Astrocyte (in vitro differentiated cells and primary cell): Measurements from ENCODE around the gene RUVBL1. TPM values are rescaled to one million over a fixed set of nuclear protein-coding genes. Genes with fewer than 3 reads are reported as not detected.
A peak's percentile ranks its signal among the peaks of the same experiment; 100 is the strongest.
"Not testable (repeated sequence)": the region's sequence is repeated elsewhere in the genome, so short reads cannot be mapped to it uniquely, and the experiment has no call there.

Source experiments
- DNase-seq: peaks from one replicate; pipeline ENCODE4 v3.0.0-alpha.2; 2010; ENCODE audit warnings: low read depth
- FAIRE-seq: peaks from 2 replicates; lab custom pipeline; 2011; peaks lifted over from hg19 to GRCh38; lab: Jason Lieb, UNC
- H2AFZ ChIP-seq: 2 replicates; pipeline ENCODE4 v1.6.0; 2012; ENCODE audit warnings: low read depth, low read length, inconsistent platforms
- H3K27ac ChIP-seq: 2 replicates; pipeline ENCODE4 v1.5.1; 2011; ENCODE audit warnings: low read depth, low read length, inconsistent platforms
- H3K27me3 ChIP-seq: 2 replicates; pipeline ENCODE4 v1.6.0; 2011; ENCODE audit warnings: low read length, inconsistent platforms; ENCODE audit not compliant: insufficient read depth
- H3K36me3 ChIP-seq: 2 replicates; pipeline ENCODE4 v1.5.1; 2011; ENCODE audit warnings: low read length, inconsistent platforms; ENCODE audit not compliant: insufficient read depth
- H3K4me1 ChIP-seq: 2 replicates; pipeline ENCODE4 v1.5.1; 2011; ENCODE audit warnings: low read length, inconsistent platforms; ENCODE audit not compliant: insufficient read depth
- H3K4me2 ChIP-seq: 2 replicates; pipeline ENCODE4 v1.6.0; 2012; ENCODE audit warnings: low read length, inconsistent platforms
- H3K4me3 ChIP-seq: 2 replicates; pipeline ENCODE4 v1.5.1; 2011; ENCODE audit warnings: low read depth, mild to moderate bottlenecking, low read length, inconsistent platforms; ENCODE audit not compliant: insufficient read depth
- H3K79me2 ChIP-seq: 2 replicates; pipeline ENCODE4 v1.6.0; 2012; ENCODE audit warnings: mild to moderate bottlenecking, low read length, inconsistent platforms; ENCODE audit not compliant: insufficient read depth
- H3K9ac ChIP-seq: 2 replicates; pipeline ENCODE4 v1.6.0; 2012; ENCODE audit warnings: mild to moderate bottlenecking, low read length, inconsistent platforms
- H3K9me3 ChIP-seq: 2 replicates; pipeline ENCODE4 v1.5.1; 2012; ENCODE audit warnings: low read depth, mild to moderate bottlenecking, low read length, inconsistent platforms; ENCODE audit not compliant: insufficient read depth
- H4K20me1 ChIP-seq: 2 replicates; pipeline ENCODE4 v1.6.0; 2012; ENCODE audit warnings: low read length, inconsistent platforms; ENCODE audit not compliant: insufficient read depth
- H3K27ac Mint-ChIP-seq: one replicate; pipeline ENCODE4 v1.8.0; 2021; ENCODE audit warnings: mild to moderate bottlenecking, mixed read lengths; ENCODE audit not compliant: unreplicated experiment
- H3K27me3 Mint-ChIP-seq: one replicate; pipeline ENCODE4 v1.8.0; 2021; ENCODE audit warnings: low read depth, mixed read lengths; ENCODE audit not compliant: unreplicated experiment
- H3K36me3 Mint-ChIP-seq: one replicate; pipeline ENCODE4 v1.8.0; 2021; ENCODE audit warnings: low read depth, mixed read lengths; ENCODE audit not compliant: unreplicated experiment
- H3K4me1 Mint-ChIP-seq: one replicate; pipeline ENCODE4 v1.8.0; 2021; ENCODE audit warnings: low read depth, mixed read lengths; ENCODE audit not compliant: unreplicated experiment
- H3K4me3 Mint-ChIP-seq: one replicate; pipeline ENCODE4 v1.8.0; 2021; ENCODE audit warnings: mild to moderate bottlenecking, moderate library complexity, mixed read lengths; ENCODE audit not compliant: unreplicated experiment
- H3K9me3 Mint-ChIP-seq: one replicate; pipeline ENCODE4 v1.8.0; 2021; ENCODE audit warnings: mild to moderate bottlenecking, mixed read lengths; ENCODE audit not compliant: unreplicated experiment
- CTCF ChIP-seq: IDR thresholded peaks from 2 replicates; pipeline ENCODE4 v1.5.1; 2011; ENCODE audit warnings: low read depth, mild to moderate bottlenecking, inconsistent platforms, low read length, moderate library complexity; ENCODE audit not compliant: insufficient read depth
- EZH2 ChIP-seq: IDR thresholded peaks from 2 replicates; pipeline ENCODE4 v1.6.1; 2012; ENCODE audit warnings: mild to moderate bottlenecking, low read length, inconsistent platforms; ENCODE audit not compliant: insufficient read depth
- total RNA-seq: library from RNA; stranded (reverse); gene quantifications from 2 replicates; pipeline ENCODE4 v1.2.1, GENCODE V29; 2021

RUVBL1 gene
- total RNA-seq, 1 donor from 2014 or later: 43.0 TPM

GRCh38 chr3:128160661-128161060 is 37.0 kb upstream of the RUVBL1 start:
- Histone ChIP-seq H3K36me3 (no peaks in the 10 kb centered on the region), H3K4me2 (no peak overlapping the region), H3K9ac (no peak overlapping the region), H3K79me2 (peaks cover 3% of the 10 kb centered on the region), H3K4me3 (no peak overlapping the region), H4K20me1 (peaks cover 22% of the 10 kb centered on the region), H3K4me1 (no peaks in the 10 kb centered on the region), H3K27me3 (no peaks in the 10 kb centered on the region), H2AFZ (no peak overlapping the region), H3K9me3 (no peaks in the 10 kb centered on the region), H3K27ac (no peak overlapping the region)
- TF ChIP-seq CTCF (no peak), EZH2 (no peak)
- DNase-seq (no peak), FAIRE-seq (no peak)
- H3K9me3 Mint-ChIP-seq: peaks cover 10% of the 10 kb centered on the region
- H3K4me3 Mint-ChIP-seq: no peak overlapping the region
- H3K4me1 Mint-ChIP-seq: no peaks in the 10 kb centered on the region
- peaks cover 21% of the 10 kb centered on the region for H3K36me3 Mint-ChIP-seq
- peaks cover 8% of the 10 kb centered on the region for H3K27me3 Mint-ChIP-seq
- H3K27ac Mint-ChIP-seq: no peak overlapping the region

- Mint-ChIP-seq H3K36me3 (peaks cover 21% of the 10 kb centered on the region), H3K4me1 (no peaks in the 10 kb centered on the region), H3K4me3 (no peak overlapping the region), H3K27me3 (no peaks in the 10 kb centered on the region), H3K27ac (no peak overlapping the region), H3K9me3 (peaks cover 10% of the 10 kb centered on the region)
- Histone ChIP-seq H3K27ac (no peak overlapping the region), H2AFZ (no peak overlapping the region), H3K27me3 (no peaks in the 10 kb centered on the region), H3K79me2 (no peaks in the 10 kb centered on the region), H3K4me2 (no peak overlapping the region), H3K4me3 (no peak overlapping the region), H4K20me1 (peaks cover 5% of the 10 kb centered on the region), H3K9me3 (no peaks in the 10 kb centered on the region), H3K4me1 (no peaks in the 10 kb centered on the region), H3K9ac (no peak overlapping the region), H3K36me3 (no peaks in the 10 kb centered on the region)
- FAIRE-seq (no peak), DNase-seq (no peak)
- TF ChIP-seq CTCF: no peak
- no peak for TF ChIP-seq EZH2
Observed at GRCh38 chr3:128155616-128156360, 32.2 kb upstream of the RUVBL1 start.

- H3K9me3 ChIP-seq, H2AFZ ChIP-seq, H3K27me3 ChIP-seq, H3K27ac ChIP-seq, H3K9me3 Mint-ChIP-seq, H3K27me3 Mint-ChIP-seq, H3K4me1 Mint-ChIP-seq, H3K79me2 ChIP-seq, H3K36me3 ChIP-seq, FAIRE-seq, H4K20me1 ChIP-seq, DNase-seq, H3K4me1 ChIP-seq: not testable (repeated sequence)
- H3K9ac ChIP-seq: peak overlapping the region; percentile 87
- peak overlapping the region; percentile 85 for H3K4me2 ChIP-seq
- peaks cover 20% of the 10 kb centered on the region for H3K36me3 Mint-ChIP-seq
- H3K27ac Mint-ChIP-seq: peak overlapping the region; percentile 15
- peak overlapping the region; percentile 88 for H3K4me3 Mint-ChIP-seq
- peak overlapping the region; percentile 65 for H3K4me3 ChIP-seq
Observed at GRCh38 chr3:128154354-128154753, 30.7 kb upstream of the RUVBL1 start.
